GM18502 (cell line): ENCODE data around the gene ASCC3.
"Not testable (repeated sequence)": the region's sequence is repeated elsewhere in the genome, so short reads cannot be mapped to it uniquely, and the experiment has no call there.

ENCODE experiments used
- ATAC-seq: cut with Tn5 transposase; IDR thresholded peaks from one replicate; pipeline ENCODE4 v1.9.1; 2021; ENCODE audit warnings: mild to moderate bottlenecking; ENCODE audit not compliant: unreplicated experiment, poor library complexity

ASCC3 gene

GRCh38 chr6:100677240-100677639, 203.9 kb downstream of the ASCC3 start:
- ATAC-seq: no peak

GRCh38 chr6:100673641-100674040, 207.5 kb downstream of the ASCC3 start:
- no peak for ATAC-seq

- ATAC-seq: no peak
Observed at GRCh38 chr6:100671740-100672139, 209.4 kb downstream of the ASCC3 start.

GRCh38 chr6:100670056-100670455, 211.1 kb downstream of the ASCC3 start:
- no peak for ATAC-seq

GRCh38 chr6:100665041-100665380, 216.1 kb downstream of the ASCC3 start:
- ATAC-seq: peak; percentile 99

- peak; percentile 41 for ATAC-seq
Observed at GRCh38 chr6:100664274-100665040, 216.7 kb downstream of the ASCC3 start.

GRCh38 chr6:100663219-100663863, 217.8 kb downstream of the ASCC3 start:
- ATAC-seq: no peak

- no peak for ATAC-seq
Observed at GRCh38 chr6:100662264-100662663, 218.9 kb downstream of the ASCC3 start.

- ATAC-seq: no peak
Observed at GRCh38 chr6:100658486-100658885, 222.6 kb downstream of the ASCC3 start.

- ATAC-seq: peak; percentile 71
Observed at GRCh38 chr6:100657678-100658330, 223.3 kb downstream of the ASCC3 start.

- ATAC-seq: not testable (repeated sequence)
Observed at GRCh38 chr6:100641147-100641546, 240.0 kb downstream of the ASCC3 start.

GRCh38 chr6:100633096-100633777, 247.9 kb downstream of the ASCC3 start:
- ATAC-seq: no peak

- ATAC-seq: no peak
Observed at GRCh38 chr6:100630536-100630935, 250.6 kb downstream of the ASCC3 start.

GRCh38 chr6:100627911-100628758, 253.0 kb downstream of the ASCC3 start:
- no peak for ATAC-seq

GRCh38 chr6:100626721-100627120, 254.4 kb downstream of the ASCC3 start:
- ATAC-seq: no peak

- no peak for ATAC-seq
Observed at GRCh38 chr6:100622907-100623692, 258.0 kb downstream of the ASCC3 start.

GRCh38 chr6:100620085-100620840, 260.9 kb downstream of the ASCC3 start:
- ATAC-seq: no peak

- no peak for ATAC-seq
Observed at GRCh38 chr6:100618351-100618671, 262.8 kb downstream of the ASCC3 start.
